Urinary bladder (tissue), 4 donors: ENCODE data around the gene ANKRD52. TPM values are rescaled to one million over a fixed set of nuclear protein-coding genes. Genes with fewer than 3 reads are reported as not detected.
"Not testable (repeated sequence)": the region's sequence is repeated elsewhere in the genome, so short reads cannot be mapped to it uniquely, and the experiment has no call there.

ENCODE experiments used
- DNase-seq: peaks from one replicate; pipeline ENCODE4 v3.0.0-alpha.2; 2015; ENCODE audit errors: extremely low spot score
- H3K27ac ChIP-seq: one replicate; pipeline ENCODE4 v1.5.1; 2013; ENCODE audit warnings: low read depth, mild to moderate bottlenecking, moderate library complexity
- H3K36me3 ChIP-seq: one replicate; pipeline ENCODE4 v1.6.1; 2013; ENCODE audit warnings: mild to moderate bottlenecking, moderate library complexity; ENCODE audit not compliant: insufficient read depth
- H3K4me1 ChIP-seq: one replicate; pipeline ENCODE4 v1.6.1; 2013; ENCODE audit warnings: mild to moderate bottlenecking, moderate library complexity; ENCODE audit not compliant: insufficient read depth
- H3K4me3 ChIP-seq: one replicate; pipeline ENCODE4 v1.5.1; 2013; ENCODE audit warnings: low read depth, low read length
- WGBS: extraction: QIAGEN DNeasy Blood & Tissue Kit; methylation state at CpG from one replicate; pipeline ENCODE4 v1.1.7; 2013; 5-methylcytosine and 5-hydroxymethylcytosine counted together
- polyA plus RNA-seq: library from polyadenylated mRNA; stranded (reverse); fragments of 200-250 nt; gene quantifications from one replicate; pipeline ENCODE4 v1.2.3, GENCODE V29; 2013
- total RNA-seq: library from RNA; depleted of rRNA; stranded (reverse); fragments of >200 nt; gene quantifications from one replicate; pipeline ENCODE4 v1.2.3, GENCODE V29; 2014
- donor health status: healthy with polysubstance abuse.
- donor health status: healthy.

ANKRD52 gene
- total and polyA plus RNA-seq, 2 donors = 10.2 to 14.4 TPM

DNA sequence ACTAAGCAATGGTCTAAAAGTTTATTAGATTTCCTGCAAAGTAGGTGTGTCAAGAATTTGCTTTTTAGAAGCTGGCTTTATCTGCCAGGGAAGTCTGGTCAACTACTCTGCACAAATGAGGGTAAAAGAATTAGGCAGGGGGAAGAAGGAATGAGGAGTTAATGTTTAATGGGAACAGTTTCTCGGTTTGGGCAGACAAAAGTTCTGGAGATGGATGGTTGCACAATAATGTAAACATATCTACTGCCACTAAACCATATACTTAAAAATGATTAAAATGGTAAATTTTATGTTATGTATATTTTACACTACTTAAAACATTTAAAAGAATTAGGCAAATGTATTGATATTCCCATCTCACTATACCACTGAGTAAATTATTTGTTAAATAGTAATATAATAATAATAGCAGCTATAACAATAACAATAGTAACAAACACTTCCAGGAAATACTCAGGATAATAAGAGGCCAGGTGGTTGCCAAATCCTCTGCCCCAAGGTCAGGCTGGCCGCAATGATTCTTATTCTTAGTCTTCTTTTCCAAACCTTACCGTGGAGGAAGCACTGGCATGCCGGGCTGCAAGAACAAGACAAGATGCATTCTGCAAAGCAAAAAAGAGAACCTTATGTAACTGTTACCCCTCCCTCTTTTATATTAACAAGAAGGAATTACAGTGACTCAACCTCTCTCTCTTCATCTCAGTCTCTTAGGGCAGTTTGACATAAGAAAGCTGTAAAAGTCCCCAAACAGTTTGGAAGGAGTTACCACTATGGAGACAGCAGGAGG lies 28.1 kb upstream of the ANKRD52 start:
- no peak overlapping the region for H3K4me3 ChIP-seq
- WGBS = 61% methylated on average over 4 of the region's 4 CpGs
- DNase-seq = no peak
- H3K4me1 ChIP-seq = no peaks in the 10 kb centered on the region
- peaks cover 3% of the 10 kb centered on the region for H3K36me3 ChIP-seq
- no peak overlapping the region for H3K27ac ChIP-seq

- WGBS = 92% methylated on average over 5 of the region's 5 CpGs
- H3K4me3 ChIP-seq, DNase-seq: not testable (repeated sequence)
Measured at GRCh38 chr12:56284263-56284662, 26.1 kb upstream of the ANKRD52 start.

GRCh38 chr12:56282579-56282978 lies 24.4 kb upstream of the ANKRD52 start:
- no peaks in the 10 kb centered on the region for H3K4me1 ChIP-seq
- no peak overlapping the region for H3K27ac ChIP-seq
- peaks cover 7% of the 10 kb centered on the region for H3K36me3 ChIP-seq
- H3K4me3 ChIP-seq = no peak overlapping the region
- 94% methylated on average over 2 of the region's 2 CpGs for WGBS
- DNase-seq = no peak

More at GRCh38 chr12:56284263-56284662, 26.1 kb upstream of the ANKRD52 start:
- H3K4me1 ChIP-seq, H3K27ac ChIP-seq, H3K36me3 ChIP-seq: not testable (repeated sequence)

DNA sequence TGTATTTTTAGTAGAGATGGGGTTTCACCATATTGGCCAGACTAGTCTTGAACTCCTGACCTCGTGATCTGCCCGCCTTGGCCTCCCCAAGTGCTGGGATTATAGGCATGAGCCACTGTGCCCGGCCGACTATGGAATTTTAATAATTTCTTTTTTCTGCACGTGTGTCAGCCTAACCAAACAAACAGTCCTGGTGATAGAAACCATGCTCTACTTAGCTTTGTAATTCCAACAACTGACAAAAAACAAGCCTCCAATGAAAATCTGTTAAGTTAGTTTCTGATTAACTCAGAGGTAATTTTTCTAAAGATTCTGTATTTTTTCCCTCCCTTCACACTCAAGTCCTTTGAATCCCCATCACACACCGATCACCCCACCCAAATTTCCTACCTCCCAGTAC lies 23.8 kb upstream of the ANKRD52 start:
- DNase-seq = no peak
- Histone ChIP-seq H3K4me1 (no peaks in the 10 kb centered on the region), H3K4me3 (no peak overlapping the region), H3K27ac (no peak overlapping the region), H3K36me3 (peaks cover 7% of the 10 kb centered on the region)
- 74% methylated on average over 6 of the region's 6 CpGs for WGBS

DNA sequence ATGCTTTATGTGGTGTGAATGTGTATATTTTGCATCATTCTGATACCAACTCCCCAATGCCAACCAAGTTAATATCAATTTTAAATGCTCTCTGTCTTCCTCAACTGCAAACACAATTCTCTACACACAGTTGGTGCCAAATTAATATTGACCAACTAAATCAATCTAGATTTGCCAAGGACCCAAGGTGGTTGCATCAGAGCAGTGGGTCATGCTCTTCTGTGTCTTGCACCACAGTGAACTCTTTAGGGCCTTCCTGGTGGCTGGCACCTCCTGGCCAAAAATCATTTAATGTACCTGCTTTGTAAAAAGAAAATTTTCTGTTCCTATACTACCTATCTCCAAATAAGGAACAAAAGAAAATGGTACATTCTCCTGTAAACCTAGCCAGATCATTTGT lies 22.7 kb upstream of the ANKRD52 start:
- H3K4me3 ChIP-seq = no peak overlapping the region
- no peak overlapping the region for H3K27ac ChIP-seq
- no peaks in the 10 kb centered on the region for H3K4me1 ChIP-seq
- DNase-seq = no peak
- H3K36me3 ChIP-seq = peaks cover 10% of the 10 kb centered on the region

- no peaks in the 10 kb centered on the region for H3K4me1 ChIP-seq
- H3K4me3 ChIP-seq = no peak overlapping the region
- no peak overlapping the region for H3K27ac ChIP-seq
- 96% methylated on average over 3 of the region's 3 CpGs for WGBS
- no peak for DNase-seq
- peaks cover 14% of the 10 kb centered on the region for H3K36me3 ChIP-seq
Measured at GRCh38 chr12:56278905-56279304, 20.7 kb upstream of the ANKRD52 start.

DNA sequence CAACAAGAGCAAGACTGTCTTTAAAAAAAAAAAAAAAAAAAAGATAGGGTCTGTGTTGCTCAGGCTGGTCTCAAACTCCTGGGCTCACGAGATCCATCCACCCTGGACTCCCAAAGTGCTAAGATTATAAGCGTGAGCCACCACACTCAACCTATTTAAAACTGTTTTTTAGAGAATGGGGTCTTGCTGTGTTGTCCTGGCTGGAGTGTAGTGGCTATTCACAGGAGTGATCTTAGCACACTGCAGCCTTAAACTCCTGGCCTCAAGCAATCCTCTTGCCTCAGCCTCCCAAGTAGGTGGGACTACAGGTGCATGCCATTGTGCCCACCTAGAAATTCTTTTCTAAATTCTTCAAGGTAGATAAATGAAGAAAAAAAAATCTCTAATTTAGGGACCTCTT lies 16.1 kb upstream of the ANKRD52 start:
- peaks cover 10% of the 10 kb centered on the region for H3K36me3 ChIP-seq
- DNase-seq = no peak
- no peaks in the 10 kb centered on the region for H3K4me1 ChIP-seq
- H3K4me3 ChIP-seq = no peak overlapping the region
- 96% methylated on average over 2 of the region's 2 CpGs for WGBS
- no peak overlapping the region for H3K27ac ChIP-seq

DNA sequence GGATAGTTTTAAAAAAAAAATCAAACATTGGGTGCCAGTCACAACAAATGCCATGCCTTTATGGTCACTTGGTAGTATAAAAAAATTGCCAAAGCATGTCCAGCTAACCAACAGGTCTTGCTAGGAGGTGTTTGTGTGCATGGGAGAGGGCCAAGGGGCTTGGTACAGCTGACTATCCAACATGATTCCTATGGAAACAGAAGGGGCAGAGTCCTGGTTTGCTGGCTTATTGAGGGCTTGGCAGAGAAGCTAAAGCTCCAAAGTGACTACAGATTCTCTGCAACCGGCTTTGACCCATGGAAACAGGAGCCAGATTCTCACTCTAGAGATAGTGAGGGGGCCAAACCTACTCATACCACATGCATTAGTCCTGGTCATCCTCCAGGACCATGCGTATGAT lies 14.3 kb upstream of the ANKRD52 start:
- H3K36me3 ChIP-seq = peaks cover 10% of the 10 kb centered on the region
- WGBS = 81% methylated on average over 2 of the region's 2 CpGs
- H3K27ac ChIP-seq, H3K4me3 ChIP-seq, DNase-seq, H3K4me1 ChIP-seq: not testable (repeated sequence)

- H3K4me1 ChIP-seq = no peaks in the 10 kb centered on the region
- peaks cover 8% of the 10 kb centered on the region for H3K36me3 ChIP-seq
- WGBS = 18% methylated on average over 1 of the region's 1 CpG
Measured at GRCh38 chr12:56271031-56271430, 12.8 kb upstream of the ANKRD52 start.

DNA sequence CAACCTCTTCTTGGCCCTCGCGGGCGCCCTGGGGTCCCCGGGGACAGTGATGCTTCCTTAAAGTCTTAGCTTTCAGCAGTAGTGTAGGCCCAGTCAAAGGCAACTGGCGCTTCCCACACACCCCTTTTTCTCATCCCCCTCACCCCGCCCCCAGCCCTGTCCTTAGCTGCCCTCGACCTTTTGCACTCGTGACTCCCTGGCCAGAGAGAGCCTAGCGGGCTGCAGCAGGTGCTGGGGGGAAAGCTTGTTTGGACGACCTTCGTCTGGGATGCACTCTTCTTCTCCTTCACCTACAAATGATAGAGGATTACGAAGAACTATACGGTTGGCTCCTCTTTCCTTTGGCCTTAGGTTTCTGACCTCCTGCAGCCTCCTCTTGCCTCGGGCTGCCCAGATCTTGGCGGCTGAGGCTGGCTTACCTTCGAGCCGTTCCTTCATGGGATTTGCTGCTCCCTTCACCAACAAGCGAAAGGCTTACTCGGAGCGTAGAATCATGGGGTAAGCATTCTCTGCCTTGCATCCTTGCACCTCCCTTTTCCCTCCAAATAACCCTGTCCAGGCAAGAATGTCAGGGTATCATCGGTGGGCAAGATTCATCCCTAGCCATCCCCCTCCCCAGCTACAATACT lies 9.4 kb upstream of the ANKRD52 start:
- no peaks in the 10 kb centered on the region for H3K36me3 ChIP-seq
- no peaks in the 10 kb centered on the region for H3K4me1 ChIP-seq
- H3K4me3 ChIP-seq = peak overlapping the region; percentile 63
- DNase-seq = no peak
- WGBS = 26% methylated on average over 21 of the region's 21 CpGs
- peak overlapping the region; percentile 97 for H3K27ac ChIP-seq

More at GRCh38 chr12:56271031-56271430, 12.8 kb upstream of the ANKRD52 start:
- no peak for DNase-seq
- H3K27ac ChIP-seq = no peak overlapping the region
- H3K4me3 ChIP-seq = no peak overlapping the region

DNA sequence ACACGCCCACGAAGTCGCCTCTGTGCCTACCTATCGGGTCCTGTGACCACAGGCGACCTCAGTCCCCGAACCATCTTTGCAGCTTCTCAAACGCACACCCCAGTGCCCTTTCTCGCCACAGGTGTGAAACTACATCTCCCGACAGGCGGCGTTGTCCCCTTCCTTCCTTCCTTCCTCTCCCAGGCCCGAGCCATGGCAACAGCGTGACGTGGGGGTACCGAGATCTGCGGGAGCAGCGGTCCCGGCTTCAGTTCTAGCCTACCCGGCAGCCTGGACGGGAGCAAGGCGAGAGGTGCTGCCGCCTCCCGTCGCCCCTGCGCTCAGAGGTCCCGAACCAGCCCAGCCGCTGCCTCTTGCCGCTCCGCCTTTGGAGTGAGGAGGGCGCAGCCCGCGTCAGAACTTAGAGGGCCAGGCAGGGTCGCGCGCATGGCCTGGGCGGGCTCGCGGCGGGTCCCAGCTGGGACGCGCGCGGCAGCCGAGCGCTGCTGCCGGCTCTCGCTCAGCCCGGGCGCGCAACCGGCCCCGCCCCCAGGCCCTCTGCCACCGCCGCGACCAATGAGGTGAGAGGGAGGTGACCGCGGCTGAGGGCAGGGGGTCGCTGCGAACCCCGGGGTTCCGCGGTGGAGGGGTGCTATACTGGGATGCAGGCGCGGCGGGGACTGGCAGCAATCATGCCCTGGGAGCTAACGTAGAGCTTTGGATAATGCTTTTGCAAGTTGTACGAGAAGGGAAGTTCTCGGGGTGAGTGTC lies 8.7 kb upstream of the ANKRD52 start, which contains the start of gene COQ10A:
Gene COQ10A (plus strand): TSS at position 250 of the 750 bp plus-strand sequence. CDS start 177 bp downstream, at position 427.
- WGBS = under 1% methylated on average over 68 of the region's 68 CpGs
- no peaks in the 10 kb centered on the region for H3K4me1 ChIP-seq
- H3K4me3 ChIP-seq = peak within 1 kb of the TSS; percentile 63
- no peaks in the 10 kb centered on the region for H3K36me3 ChIP-seq
- peak; percentile 80 for DNase-seq
- H3K27ac ChIP-seq = peak within 1 kb of the TSS; percentile 97

- Histone ChIP-seq H3K4me3 (peak overlapping the region; percentile 63), H3K27ac (peak overlapping the region; percentile 97)
- DNase-seq, H3K4me1 ChIP-seq, H3K36me3 ChIP-seq: not testable (repeated sequence)
- 59% methylated on average over 16 of the region's 16 CpGs for WGBS
Measured at GRCh38 chr12:56266068-56266692, 8.0 kb upstream of the ANKRD52 start.

DNA sequence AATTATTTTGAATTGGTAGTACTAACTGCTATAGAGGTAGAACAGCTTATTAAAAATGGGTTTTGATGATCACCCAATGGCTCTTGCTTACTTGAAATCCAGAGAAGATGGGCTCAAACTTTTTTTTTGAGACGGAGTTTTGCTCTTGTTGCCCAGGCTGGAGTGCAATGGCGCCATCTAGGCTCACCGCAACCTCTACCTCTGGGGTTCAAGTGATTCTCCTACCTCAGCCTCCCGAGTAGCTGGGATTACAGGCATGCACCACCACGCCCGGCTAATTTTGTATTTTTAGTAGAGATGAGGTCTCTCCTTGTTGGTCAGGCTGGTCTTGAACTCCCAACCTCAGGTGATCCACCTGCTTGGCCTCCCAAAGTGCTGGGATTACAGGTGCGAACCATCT lies 4.8 kb upstream of the ANKRD52 start:
- WGBS = 91% methylated on average over 7 of the region's 7 CpGs
- not testable (repeated sequence) for DNase-seq, H3K36me3 ChIP-seq, H3K4me1 ChIP-seq, H3K4me3 ChIP-seq, H3K27ac ChIP-seq
